GM19455 (cell line): ENCODE measurements around the gene SVOPL.
A peak's percentile ranks its signal among the peaks of the same experiment; 100 is the strongest.
"Not testable (repeated sequence)": the region's sequence is repeated elsewhere in the genome, so short reads cannot be mapped to it uniquely, and the experiment has no call there.

Experiments
- ATAC-seq: cut with Tn5 transposase; IDR thresholded peaks from one replicate; pipeline ENCODE4 v1.9.1; 2021; ENCODE audit not compliant: unreplicated experiment

SVOPL gene

GRCh38 chr7:138700857-138701536 is at the start of gene SVOPL:
Gene SVOPL (minus strand): TSS chr7:138701362. CDS start chr7:138679045, 22,317 bp downstream.
- no peak for ATAC-seq

- ATAC-seq, result no peak
These were observed 49.3 kb upstream of the SVOPL start for GRCh38 chr7:138750473-138750872.

- ATAC-seq, result no peak
These were observed 48.8 kb upstream of the SVOPL start for GRCh38 chr7:138749960-138750359.

- no peak for ATAC-seq
These were observed 47.5 kb upstream of the SVOPL start for GRCh38 chr7:138748666-138749065.

GRCh38 chr7:138746073-138746472 is 44.9 kb upstream of the SVOPL start:
- no peak for ATAC-seq

GRCh38 chr7:138745189-138745588 is 44.0 kb upstream of the SVOPL start:
- ATAC-seq, result no peak

GRCh38 chr7:138741453-138741735 is 40.2 kb upstream of the SVOPL start:
- no peak for ATAC-seq

GRCh38 chr7:138739859-138740258 is 38.7 kb upstream of the SVOPL start:
- no peak for ATAC-seq

GRCh38 chr7:138738551-138739335 is 37.6 kb upstream of the SVOPL start:
- peak; percentile 91 for ATAC-seq

- no peak for ATAC-seq
These were observed 37.0 kb upstream of the SVOPL start for GRCh38 chr7:138738114-138738513.

GRCh38 chr7:138735399-138735798 is 34.2 kb upstream of the SVOPL start:
- no peak for ATAC-seq

- ATAC-seq, result not testable (repeated sequence)
These were observed 30.6 kb upstream of the SVOPL start for GRCh38 chr7:138731733-138732132.

GRCh38 chr7:138729444-138729843 is 28.3 kb upstream of the SVOPL start:
- no peak for ATAC-seq

GRCh38 chr7:138727336-138728099 is 26.4 kb upstream of the SVOPL start:
- ATAC-seq, result no peak

- no peak for ATAC-seq
These were observed 25.1 kb upstream of the SVOPL start for GRCh38 chr7:138726288-138726687.

- ATAC-seq, result no peak
These were observed 19.1 kb upstream of the SVOPL start for GRCh38 chr7:138720286-138720685.

- ATAC-seq, result no peak
These were observed 15.7 kb upstream of the SVOPL start for GRCh38 chr7:138716889-138717288.

- ATAC-seq, result no peak
These were observed 12.0 kb upstream of the SVOPL start for GRCh38 chr7:138713191-138713590.

- ATAC-seq, result no peak
These were observed 11.5 kb upstream of the SVOPL start for GRCh38 chr7:138712652-138713051.

GRCh38 chr7:138710536-138711385 is 9.6 kb upstream of the SVOPL start:
- no peak for ATAC-seq

- no peak for ATAC-seq
These were observed 4.0 kb upstream of the SVOPL start for GRCh38 chr7:138705167-138705566.
